Heart right ventricle (tissue), 16 donors: ENCODE data around the gene CDH13. TPM values are rescaled to one million over a fixed set of nuclear protein-coding genes. Genes with fewer than 3 reads are reported as not detected.

Source experiments
- ATAC-seq, 8 donors: fragments of 200-7000 bp; cut with Tn5 transposase; one replicate each; pipeline ENCODE4 v1.9.1; 2020; ENCODE audit warnings: mild to moderate bottlenecking in 8 of 8, moderate library complexity in 8 of 8, moderate number of reproducible peaks in 1 of 8
- DNase-seq, 2 donors: peaks; one replicate each; pipeline ENCODE4 v3.0.0-alpha.2; 2020
- H3K27ac ChIP-seq, 10 donors: fragments of 200-600 bp; sonication (generic) in 2 of 10; one replicate each; pipeline versions ENCODE4 v1.5.0 to v1.8.0; 2020 to 2022; ENCODE audit warnings: mild to moderate bottlenecking in 3 of 10
- H3K27me3 ChIP-seq, 7 donors: fragments of 200-600 bp; one replicate each; pipeline ENCODE4 v1.8.0; 2021 to 2022; ENCODE audit warnings: mild to moderate bottlenecking in 2 of 7
- H3K36me3 ChIP-seq, 9 donors: fragments of 200-600 bp; sonication (generic) in 1 of 9; one replicate each; pipeline versions ENCODE4 v1.5.0 to v1.8.0; 2020 to 2022; ENCODE audit warnings: mild to moderate bottlenecking in 2 of 9
- H3K4me1 ChIP-seq, 9 donors: fragments of 200-600 bp; sonication (generic) in 1 of 9; one replicate each; pipeline versions ENCODE4 v1.5.0 to v1.8.0; 2020 to 2022; ENCODE audit warnings: mild to moderate bottlenecking in 4 of 9
- H3K4me3 ChIP-seq, 10 donors: fragments of 200-600 bp; sonication (generic) in 2 of 10; one replicate each; pipeline versions ENCODE4 v1.5.0 to v1.8.0; 2020 to 2022; ENCODE audit warnings: mild to moderate bottlenecking in 7 of 10, moderate library complexity in 2 of 10
- H3K9me3 ChIP-seq, 11 donors: fragments of 200-600 bp in 10 of 11; sonication (generic) in 2 of 11; one replicate each; pipeline versions ENCODE4 v1.5.0 to v1.8.0; 2013 to 2022; ENCODE audit warnings: mild to moderate bottlenecking in 2 of 11, control low read depth in 1 of 11, moderate library complexity in 1 of 11
- CTCF ChIP-seq, 9 donors: fragments of 200-600 bp; sonication (generic) in 2 of 9; IDR thresholded peaks; one replicate each; pipeline versions ENCODE4 v1.5.0 to v1.8.0; 2021 to 2022; ENCODE audit warnings: antibody characterized with exemption in 9 of 9, mild to moderate bottlenecking in 5 of 9, moderate library complexity in 1 of 9
- WGBS, 2 donors: extraction: QIAGEN DNeasy Blood & Tissue Kit; methylation state at CpG; one replicate each; pipeline ENCODE4 v1.1.7; 2013; ENCODE audit warnings: inconsistent platforms in 1 of 2; 5-methylcytosine and 5-hydroxymethylcytosine counted together
- intact Hi-C, 10 donors: fragments of 100-400 bp; cut with DNase I; formaldehyde crosslinking; loops; one replicate each; pipeline versions ENCODE4 v1.11.1 to v1.14.2; 2022
- polyA plus RNA-seq, 2 donors: library from polyadenylated mRNA; stranded (reverse); fragments of 200-250 nt; gene quantifications; one replicate each; pipeline ENCODE4 v1.2.3, GENCODE V29; 2013
- total RNA-seq, 10 donors: library from RNA; stranded (reverse); fragmentation: NEBNext Ultra II Directional in 3 of 10; extraction: Animal tissue kit (Norgen Biotek cat#: 25700) in 3 of 10; gene quantifications; one replicate each; pipeline versions ENCODE4 v1.2.1 to v1.2.4, GENCODE V29; 2021 to 2023
- donor health status: Arrhythmogenic right ventricular cardiomyopathy.
- donor health status: ischemic (EF 13 %, LVEDD 7.1; RV severe dilation, severe dysfunction).
- donor health status: healthy with polysubstance abuse.
- donor health status: DM: no; HTN: yes; CAD: no.
- donor health status: DM: no; HTN: no; CAD: no.
- donor health status: ischemic (EF 25% LVEDD 6.9; RV normal size, moderate dysfunction).
- donor health status: ischemic (EF 25% LVEDD 5.7; RV mildly dilated, moderate dysfunction).
- donor health status: healthy.
- donor health status: DM: yes; HTN: yes; CAD: no.
- donor health status: Ischemic cardiomyopathy.
- donor health status: ischemic (EF 35%, LVEDD 5.7; RV mildly dilated, moderate dysfunction).
- donor health status: nonischemic (EF 11% LVEDD 7.7; RV severe dilation, severe dysfunction).
- donor health status: DM: yes; HTN: yes; CAD: no.
- donor health status: PGD.
- donor health status: ischemic (EF 29% LVEDD 5.4; RV normal size, mild dysfunction).
- donor health status: nonischemic (EF 23%, LVEDD 6.1; RV moderate dilation, normal function).

The CDH13 gene
- total and polyA plus RNA-seq, 12 donors, result 15.5 to 221 (median 168) TPM

DNA sequence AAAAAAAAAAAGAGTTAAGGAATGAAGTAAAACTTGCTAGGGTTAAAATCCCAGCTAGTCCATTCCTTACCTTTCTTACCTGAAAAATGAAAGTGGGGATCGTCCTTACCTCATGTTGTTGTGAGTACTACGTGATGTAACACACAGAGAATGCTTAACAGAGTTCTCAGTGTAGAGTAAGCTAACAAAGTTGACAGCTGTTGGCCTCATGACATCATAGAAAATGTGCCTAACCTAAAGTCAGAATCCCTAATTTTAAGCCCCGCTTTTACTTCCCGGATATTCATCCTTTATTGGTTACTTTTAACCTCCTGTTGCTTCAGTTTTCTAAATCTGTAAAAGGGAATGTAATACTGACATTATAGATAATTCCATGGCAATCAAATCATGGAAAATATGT, 675.2 kb downstream of the CDH13 start:
- no peak for TF ChIP-seq CTCF (IDR thresholded peaks at IDR 0.05)
- H3K27ac ChIP-seq, result no peak overlapping the region
- H3K4me3 ChIP-seq, result no peak overlapping the region
- H3K9me3 ChIP-seq, result no peaks in the 10 kb centered on the region
- peaks cover 0 to 11% (median 0%) of the 10 kb centered on the region in 9 donors for H3K4me1 ChIP-seq
- H3K27me3 ChIP-seq, result no peaks in the 10 kb centered on the region
- intact Hi-C loops, result no loop called here
- 70 to 73% methylated on average over 4 of the region's 4 CpGs for WGBS, 2 donors
- ATAC-seq (no peak), DNase-seq (no peak)
- H3K36me3 ChIP-seq, result no peaks in the 10 kb centered on the region

- Histone ChIP-seq H3K36me3 (no peaks in the 10 kb centered on the region), H3K9me3 (no peaks in the 10 kb centered on the region), H3K4me3 (no peak overlapping the region), H3K4me1 (peaks cover 0 to 11% (median 0%) of the 10 kb centered on the region in 9 donors), H3K27me3 (no peaks in the 10 kb centered on the region), H3K27ac (no peak overlapping the region)
- intact Hi-C loops, result no loop called here
- WGBS, 2 donors, result 82% methylated on average over 2 of the region's 2 CpGs
- no peak for TF ChIP-seq CTCF (IDR thresholded peaks at IDR 0.05)
- ATAC-seq (no peak), DNase-seq (no peak)
Observed at GRCh38 chr16:83302853-83303252, 676.1 kb downstream of the CDH13 start.

- H3K4me1 ChIP-seq, result peaks cover 0 to 11% (median 0%) of the 10 kb centered on the region in 9 donors
- H3K27ac ChIP-seq, result no peak overlapping the region
- intact Hi-C loops, result no loop called here
- no peak overlapping the region for H3K4me3 ChIP-seq
- WGBS, 2 donors, result 57 to 67% methylated on average over 1 of the region's 1 CpG
- ATAC-seq (no peak), DNase-seq (no peak)
- TF ChIP-seq CTCF (IDR thresholded peaks at IDR 0.05), result no peak
- no peaks in the 10 kb centered on the region for H3K9me3 ChIP-seq
- H3K27me3 ChIP-seq, result no peaks in the 10 kb centered on the region
- no peaks in the 10 kb centered on the region for H3K36me3 ChIP-seq
Observed at GRCh38 chr16:83305092-83305491, 678.3 kb downstream of the CDH13 start.

GRCh38 chr16:83306961-83307593, 680.3 kb downstream of the CDH13 start:
- no peak overlapping the region for H3K27ac ChIP-seq
- H3K27me3 ChIP-seq, result no peaks in the 10 kb centered on the region
- WGBS, 2 donors, result 52 to 53% methylated on average over 5 of the region's 5 CpGs
- H3K9me3 ChIP-seq, result no peaks in the 10 kb centered on the region
- intact Hi-C loops, result no loop called here
- ATAC-seq (no peak), DNase-seq (no peak)
- no peak overlapping the region for H3K4me3 ChIP-seq
- no peak for TF ChIP-seq CTCF (IDR thresholded peaks at IDR 0.05)
- H3K4me1 ChIP-seq, result peaks cover 0 to 14% (median 0%) of the 10 kb centered on the region in 9 donors
- no peaks in the 10 kb centered on the region for H3K36me3 ChIP-seq
